MM.1S (cell line): ENCODE measurements around the gene SDCCAG8.

ENCODE experiments used
- DNase-seq: peaks from one replicate; pipeline ENCODE4 v3.0.0-alpha.2; 2015
- H2AFZ ChIP-seq: fragments of 300-600 bp; sonication (generic); 2 replicates; pipeline ENCODE4 v1.6.0; 2016; ENCODE audit warnings: antibody characterized with exemption, low read length
- H3F3A ChIP-seq: fragments of 300-600 bp; sonication (generic); 2 replicates; pipeline ENCODE4 v1.6.1; 2016; ENCODE audit warnings: mild to moderate bottlenecking, antibody characterized with exemption, low read length, moderate library complexity, mixed read lengths; ENCODE audit not compliant: insufficient read depth
- H3K27ac ChIP-seq: fragments of 300-600 bp; sonication (generic); 2 replicates; pipeline ENCODE4 v1.5.1; 2016; ENCODE audit warnings: mild to moderate bottlenecking, low read length
- H3K27me3 ChIP-seq: fragments of 300-600 bp; sonication (generic); replicated peaks from 2 replicates; pipeline ENCODE4 v1.6.0; 2016; ENCODE audit warnings: low read length; ENCODE audit not compliant: insufficient read depth
- H3K36me3 ChIP-seq: fragments of 300-600 bp; sonication (generic); replicated peaks from 2 replicates; pipeline ENCODE4 v1.6.1; 2016; ENCODE audit warnings: mild to moderate bottlenecking, low read length, mixed read lengths; ENCODE audit not compliant: insufficient read depth
- H3K4me1 ChIP-seq: fragments of 300-600 bp; sonication (generic); 2 replicates; pipeline ENCODE4 v1.6.1; 2016; ENCODE audit warnings: low read length, mixed read lengths
- H3K4me2 ChIP-seq: fragments of 300-600 bp; sonication (generic); 2 replicates; pipeline ENCODE4 v1.6.0; 2016; ENCODE audit warnings: low read depth, low read length
- H3K4me3 ChIP-seq: fragments of 300-600 bp; sonication (generic); 2 replicates; pipeline ENCODE4 v1.5.1; 2016; ENCODE audit warnings: low read length, mixed read lengths
- H3K79me2 ChIP-seq: fragments of 300-600 bp; sonication (generic); 2 replicates; pipeline ENCODE4 v1.6.1; 2016; ENCODE audit warnings: mixed run types, low read length, mixed read lengths
- H3K9ac ChIP-seq: fragments of 300-600 bp; sonication (generic); 2 replicates; pipeline ENCODE4 v1.6.1; 2016; ENCODE audit warnings: low read length, mixed read lengths
- H3K9me2 ChIP-seq: fragments of 300-600 bp; sonication (generic); replicated peaks from 2 replicates; pipeline ENCODE4 v1.6.1; 2016; ENCODE audit warnings: mild to moderate bottlenecking, low read length, mixed read lengths; ENCODE audit not compliant: insufficient read depth
- H3K9me3 ChIP-seq: fragments of 300-600 bp; sonication (generic); replicated peaks from 2 replicates; pipeline ENCODE4 v1.6.1; 2016; ENCODE audit warnings: mild to moderate bottlenecking, low read length, mixed read lengths; ENCODE audit not compliant: insufficient read depth
- H4K20me1 ChIP-seq: fragments of 300-600 bp; sonication (generic); 2 replicates; pipeline ENCODE4 v1.6.1; 2016; ENCODE audit warnings: mild to moderate bottlenecking, low read length, moderate library complexity, mixed read lengths; ENCODE audit not compliant: insufficient read depth
- EZH2 ChIP-seq: fragments of 300-600 bp; sonication (generic); optimal IDR thresholded peaks from 2 replicates; pipeline ENCODE3; 2017; ENCODE audit warnings: low read depth, mild to moderate bottlenecking, antibody characterized with exemption, low read length, mixed read lengths
- EZH2phosphoT487 ChIP-seq: fragments of 300-600 bp; sonication (generic); IDR thresholded peaks from 2 replicates; pipeline ENCODE4 v1.6.1; 2018; ENCODE audit warnings: antibody characterized with exemption, low read length
- TF ChIP-seq, protein P1 (sequence below): fragments of 300-600 bp; sonication (generic); IDR thresholded peaks from 2 replicates; pipeline ENCODE4 v1.5.1; 2016; ENCODE audit warnings: antibody characterized with exemption, low read length, mixed read lengths

The SDCCAG8 gene

DNA sequence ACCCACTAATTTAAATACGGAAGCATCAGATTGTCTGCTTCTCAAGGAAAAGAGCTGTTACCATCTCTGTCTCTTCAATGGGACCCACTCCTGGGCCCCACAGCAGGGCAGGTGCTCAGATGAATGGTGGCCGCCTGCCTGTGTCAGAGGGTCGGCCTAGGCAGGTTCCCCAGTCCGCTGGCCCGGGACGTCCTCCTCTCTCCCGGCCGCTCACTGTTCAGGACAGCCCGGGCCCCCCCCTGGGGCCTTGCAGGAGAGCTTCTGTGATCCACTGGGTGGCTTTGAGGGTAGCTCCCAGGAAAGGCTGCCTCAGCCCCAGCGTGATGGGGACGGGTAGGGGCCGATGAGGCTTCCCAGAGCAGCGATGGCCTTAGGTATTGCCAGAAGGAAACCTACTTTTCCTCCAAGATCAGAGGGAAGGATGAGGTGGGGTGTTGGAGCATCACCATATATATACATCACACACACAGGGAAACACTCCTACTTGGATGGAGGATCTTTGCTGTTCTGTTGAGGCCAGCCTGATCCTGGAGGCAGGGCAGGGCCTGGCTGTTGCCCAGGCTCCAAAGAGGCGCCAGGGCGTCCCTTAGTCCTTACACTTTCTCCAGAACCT, 231.3 kb downstream of the SDCCAG8 start:
- no peak overlapping the region for H3K27ac ChIP-seq
- no peak overlapping the region for H3K4me3 ChIP-seq
- no peaks in the 10 kb centered on the region for H3F3A ChIP-seq
- no peaks in the 10 kb centered on the region for H3K36me3 ChIP-seq
- no peaks in the 10 kb centered on the region for H4K20me1 ChIP-seq
- H2AFZ ChIP-seq: no peak overlapping the region
- H3K4me2 ChIP-seq: no peak overlapping the region
- H3K9ac ChIP-seq: no peak overlapping the region
- no peaks in the 10 kb centered on the region for H3K4me1 ChIP-seq
- DNase-seq: no peak
- H3K9me2 ChIP-seq: no peaks in the 10 kb centered on the region
- no peaks in the 10 kb centered on the region for H3K79me2 ChIP-seq
- H3K27me3 ChIP-seq: no peaks in the 10 kb centered on the region
- TF ChIP-seq EZH2phosphoT487 (no peak), EZH2 (no peak)
- no peaks in the 10 kb centered on the region for H3K9me3 ChIP-seq

DNA sequence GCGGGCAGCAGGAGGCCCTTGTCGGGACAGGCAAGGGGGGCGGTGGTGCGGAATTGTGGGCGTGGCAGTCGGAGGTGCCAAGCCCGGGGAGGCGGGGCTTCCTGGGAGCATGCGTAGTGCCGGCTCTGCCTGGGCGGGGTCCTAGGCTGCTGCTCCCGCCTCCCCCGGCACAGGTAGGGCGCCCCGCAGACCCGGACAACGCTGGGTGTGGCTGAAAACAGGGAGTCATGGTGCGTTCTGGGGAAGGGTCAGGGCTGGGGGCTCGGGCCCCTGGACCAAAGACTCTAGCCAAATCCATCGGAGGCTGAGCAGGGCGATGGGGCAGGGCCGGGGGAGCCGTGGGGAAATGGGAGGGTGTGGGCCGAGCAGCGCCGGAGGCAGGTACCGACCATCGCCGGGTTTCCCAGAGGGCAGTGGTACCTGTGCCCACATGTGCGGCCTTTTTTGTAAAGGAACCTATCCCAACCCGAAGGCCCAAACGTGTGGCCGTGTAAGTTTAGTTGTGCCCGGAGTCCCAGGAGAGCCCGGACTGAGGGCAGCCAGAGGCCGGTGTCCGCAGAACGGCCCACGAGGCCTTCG, 231.9 kb downstream of the SDCCAG8 start:
- no peak overlapping the region for H3K27ac ChIP-seq
- no peaks in the 10 kb centered on the region for H3K27me3 ChIP-seq
- no peaks in the 10 kb centered on the region for H3F3A ChIP-seq
- H3K9me2 ChIP-seq: no peaks in the 10 kb centered on the region
- no peaks in the 10 kb centered on the region for H4K20me1 ChIP-seq
- H3K36me3 ChIP-seq: no peaks in the 10 kb centered on the region
- no peak overlapping the region for H3K4me2 ChIP-seq
- H3K9me3 ChIP-seq: no peaks in the 10 kb centered on the region
- no peaks in the 10 kb centered on the region for H3K4me1 ChIP-seq
- no peaks in the 10 kb centered on the region for H3K79me2 ChIP-seq
- no peak overlapping the region for H2AFZ ChIP-seq
- H3K9ac ChIP-seq: no peak overlapping the region
- TF ChIP-seq EZH2phosphoT487: no peak
- TF ChIP-seq, protein P1, sequence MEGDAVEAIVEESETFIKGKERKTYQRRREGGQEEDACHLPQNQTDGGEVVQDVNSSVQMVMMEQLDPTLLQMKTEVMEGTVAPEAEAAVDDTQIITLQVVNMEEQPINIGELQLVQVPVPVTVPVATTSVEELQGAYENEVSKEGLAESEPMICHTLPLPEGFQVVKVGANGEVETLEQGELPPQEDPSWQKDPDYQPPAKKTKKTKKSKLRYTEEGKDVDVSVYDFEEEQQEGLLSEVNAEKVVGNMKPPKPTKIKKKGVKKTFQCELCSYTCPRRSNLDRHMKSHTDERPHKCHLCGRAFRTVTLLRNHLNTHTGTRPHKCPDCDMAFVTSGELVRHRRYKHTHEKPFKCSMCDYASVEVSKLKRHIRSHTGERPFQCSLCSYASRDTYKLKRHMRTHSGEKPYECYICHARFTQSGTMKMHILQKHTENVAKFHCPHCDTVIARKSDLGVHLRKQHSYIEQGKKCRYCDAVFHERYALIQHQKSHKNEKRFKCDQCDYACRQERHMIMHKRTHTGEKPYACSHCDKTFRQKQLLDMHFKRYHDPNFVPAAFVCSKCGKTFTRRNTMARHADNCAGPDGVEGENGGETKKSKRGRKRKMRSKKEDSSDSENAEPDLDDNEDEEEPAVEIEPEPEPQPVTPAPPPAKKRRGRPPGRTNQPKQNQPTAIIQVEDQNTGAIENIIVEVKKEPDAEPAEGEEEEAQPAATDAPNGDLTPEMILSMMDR: no peak
- TF ChIP-seq EZH2: no peak
- DNase-seq: no peak
- H3K4me3 ChIP-seq: no peak overlapping the region

DNA sequence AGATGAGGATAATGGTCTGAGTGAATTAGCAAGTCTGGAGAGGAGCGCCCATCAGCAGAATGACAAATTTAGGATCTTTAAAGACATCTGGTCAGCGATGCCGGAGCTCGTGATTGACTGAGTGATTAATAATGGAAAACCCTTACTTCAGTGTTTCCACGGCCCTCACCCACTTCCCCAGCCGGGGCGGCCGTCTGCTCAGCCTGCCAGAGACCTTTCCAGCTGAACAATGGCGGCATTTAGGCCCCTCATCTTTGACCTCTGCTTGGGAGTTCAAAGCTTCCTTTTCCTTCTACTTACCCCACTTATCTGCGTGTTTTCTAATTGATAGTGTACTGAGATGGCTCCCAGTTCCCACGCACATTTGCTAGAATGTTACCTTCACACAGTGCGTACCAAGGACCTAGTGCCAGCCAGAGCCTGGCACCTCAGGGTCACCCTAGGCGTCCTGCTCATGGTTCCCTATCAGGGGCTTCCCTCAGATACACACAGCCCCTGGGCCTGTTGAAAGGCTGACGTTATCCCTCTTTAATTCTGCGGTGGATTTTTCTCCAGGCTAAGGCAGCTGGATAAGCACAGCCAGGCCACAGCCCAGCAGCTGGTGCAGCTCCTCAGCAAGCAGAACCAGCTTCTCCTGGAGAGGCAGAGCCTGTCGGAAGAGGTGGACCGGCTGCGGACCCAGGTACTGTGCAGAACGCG, 232.8 kb downstream of the SDCCAG8 start:
- no peaks in the 10 kb centered on the region for H3K4me1 ChIP-seq
- no peak overlapping the region for H3K4me2 ChIP-seq
- DNase-seq: no peak
- TF ChIP-seq EZH2 (no peak), EZH2phosphoT487 (no peak)
- TF ChIP-seq, protein P1: no peak
- no peak overlapping the region for H3K27ac ChIP-seq
- no peaks in the 10 kb centered on the region for H3K36me3 ChIP-seq
- no peaks in the 10 kb centered on the region for H4K20me1 ChIP-seq
- no peak overlapping the region for H3K4me3 ChIP-seq
- no peaks in the 10 kb centered on the region for H3K27me3 ChIP-seq
- no peak overlapping the region for H3K9ac ChIP-seq
- no peak overlapping the region for H2AFZ ChIP-seq
- H3F3A ChIP-seq: no peaks in the 10 kb centered on the region
- H3K9me3 ChIP-seq: no peaks in the 10 kb centered on the region
- H3K79me2 ChIP-seq: no peaks in the 10 kb centered on the region
- H3K9me2 ChIP-seq: no peaks in the 10 kb centered on the region

DNA sequence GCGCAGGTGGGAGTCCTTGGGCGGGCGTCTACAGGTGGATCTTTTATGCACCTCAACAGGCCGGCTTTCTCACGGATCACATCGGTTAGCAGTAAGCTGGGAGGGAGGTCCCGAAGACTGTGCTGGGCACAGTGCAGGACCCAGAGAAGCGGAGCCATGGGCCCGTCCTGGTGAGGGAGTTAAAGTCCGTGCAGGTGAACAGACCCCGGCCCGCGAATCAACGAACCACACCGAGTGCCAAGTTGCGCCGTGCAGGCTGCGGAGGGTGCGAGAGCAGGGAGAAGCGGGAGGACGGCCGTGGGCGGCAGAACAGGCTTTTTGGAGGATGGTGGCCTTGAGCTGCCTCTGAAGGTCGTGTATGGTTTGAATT, 233.3 kb downstream of the SDCCAG8 start:
- Histone ChIP-seq H4K20me1 (no peaks in the 10 kb centered on the region), H3K9ac (no peak overlapping the region), H3K36me3 (no peaks in the 10 kb centered on the region)

More for the DNA sequence above, 233.3 kb downstream of the SDCCAG8 start:
- no peak overlapping the region for H2AFZ ChIP-seq
- H3K27me3 ChIP-seq: no peaks in the 10 kb centered on the region
- H3K79me2 ChIP-seq: no peaks in the 10 kb centered on the region
- H3F3A ChIP-seq: no peaks in the 10 kb centered on the region
- H3K9me2 ChIP-seq: no peaks in the 10 kb centered on the region
- no peak overlapping the region for H3K4me3 ChIP-seq
- no peak overlapping the region for H3K27ac ChIP-seq
- no peaks in the 10 kb centered on the region for H3K9me3 ChIP-seq
- H3K4me1 ChIP-seq: no peaks in the 10 kb centered on the region
- TF ChIP-seq EZH2phosphoT487 (no peak), EZH2 (no peak)
- TF ChIP-seq, protein P1: no peak
- no peak for DNase-seq
- no peak overlapping the region for H3K4me2 ChIP-seq
